Immature natural killer cell (primary cell): Measurements from ENCODE around the gene LAMC1. TPM values are rescaled to one million over a fixed set of nuclear protein-coding genes. Genes with fewer than 3 reads are reported as not detected.

Experiments
- DNase-seq, 3 donors: peaks; one replicate each; pipeline ENCODE4 v3.0.0; 2022; ENCODE audit warnings: mixed read lengths in 1 of 3
- H3K27ac Mint-ChIP-seq, 6 donors: one replicate each; pipeline ENCODE4 v1.8.0; 2020; ENCODE audit warnings: mixed read lengths in 6 of 6, mild to moderate bottlenecking in 5 of 6, inconsistent platforms in 4 of 6, moderate library complexity in 3 of 6
- H3K27me3 Mint-ChIP-seq, 3 donors: one replicate each; pipeline ENCODE4 v1.8.0; 2020 to 2021; ENCODE audit warnings: low read depth in 3 of 3, mild to moderate bottlenecking in 3 of 3, mixed read lengths in 3 of 3, moderate library complexity in 3 of 3, inconsistent platforms in 1 of 3
- H3K36me3 Mint-ChIP-seq, 3 donors: one replicate each; pipeline ENCODE4 v1.8.0; 2020; ENCODE audit warnings: mixed read lengths in 3 of 3, inconsistent platforms in 2 of 3, mild to moderate bottlenecking in 2 of 3
- H3K4me1 Mint-ChIP-seq, 2 donors: one replicate each; pipeline ENCODE4 v1.8.0; 2020; ENCODE audit warnings: inconsistent platforms in 2 of 2, mild to moderate bottlenecking in 2 of 2, mixed read lengths in 2 of 2, moderate library complexity in 1 of 2
- H3K4me3 Mint-ChIP-seq, 5 donors: one replicate each; pipeline ENCODE4 v1.8.0; 2020; ENCODE audit warnings: mild to moderate bottlenecking in 5 of 5, mixed read lengths in 5 of 5, inconsistent platforms in 3 of 5, moderate library complexity in 3 of 5
- H3K9me3 Mint-ChIP-seq, 6 donors: one replicate each; pipeline ENCODE4 v1.8.0; 2020; ENCODE audit warnings: mild to moderate bottlenecking in 6 of 6, mixed read lengths in 6 of 6, inconsistent platforms in 4 of 6, moderate library complexity in 3 of 6
- polyA plus RNA-seq, 3 donors: library from polyadenylated mRNA; unstranded; fragments of 300-500 nt; fragmentation: Illumina TruSeq; gene quantifications; one replicate each; pipeline ENCODE4 v1.2.3, GENCODE V29; 2021

The LAMC1 gene
- polyA plus RNA-seq, 3 donors from 2014 or later, result 0.19 TPM; not detected in 2

- Mint-ChIP-seq H3K27ac (no peak overlapping the region), H3K9me3 (peaks cover 0 to 3% (median 0%) of the 10 kb centered on the region in 6 donors), H3K4me1 (no peaks in the 10 kb centered on the region), H3K36me3 (no peaks in the 10 kb centered on the region), H3K4me3 (no peak overlapping the region), H3K27me3 (peaks cover 0 to 5% (median 0%) of the 10 kb centered on the region in 3 donors)
- DNase-seq, result no peak
Observed at GRCh38 chr1:183180218-183180617, 157.0 kb downstream of the LAMC1 start.

- H3K36me3 Mint-ChIP-seq, result no peaks in the 10 kb centered on the region
- no peaks in the 10 kb centered on the region for H3K4me1 Mint-ChIP-seq
- H3K9me3 Mint-ChIP-seq, result peaks cover 0 to 3% (median 0%) of the 10 kb centered on the region in 6 donors
- no peak overlapping the region for H3K27ac Mint-ChIP-seq
- DNase-seq, result no peak
- H3K27me3 Mint-ChIP-seq, result peaks cover 0 to 5% (median 0%) of the 10 kb centered on the region in 3 donors
- no peak overlapping the region for H3K4me3 Mint-ChIP-seq
Observed at GRCh38 chr1:183180634-183181056, 157.4 kb downstream of the LAMC1 start.

- Mint-ChIP-seq H3K27me3 (peaks cover 2 to 14% (median 4%) of the 10 kb centered on the region in 3 donors), H3K9me3 (peaks cover 0 to 3% (median 0%) of the 10 kb centered on the region in 6 donors), H3K4me1 (no peaks in the 10 kb centered on the region), H3K27ac (no peak within 1 kb of the TSS), H3K4me3 (no peak within 1 kb of the TSS), H3K36me3 (no peaks in the 10 kb centered on the region)
- no peak for DNase-seq
Observed at GRCh38 chr1:183185941-183186490, 162.8 kb downstream of the LAMC1 start, which contains the start of gene LAMC2. Gene LAMC2, plus strand, starts transcription at chr1:183186264. Its CDS starts 89 bp downstream, at chr1:183186353.

GRCh38 chr1:183186841-183187240, 163.6 kb downstream of the LAMC1 start:
- H3K27ac Mint-ChIP-seq, result no peak overlapping the region
- H3K4me3 Mint-ChIP-seq, result no peak overlapping the region
- H3K9me3 Mint-ChIP-seq, result peaks cover 0 to 3% (median 0%) of the 10 kb centered on the region in 6 donors
- no peak for DNase-seq
- peaks cover 2 to 17% (median 4%) of the 10 kb centered on the region in 3 donors for H3K27me3 Mint-ChIP-seq
- H3K4me1 Mint-ChIP-seq, result no peaks in the 10 kb centered on the region
- H3K36me3 Mint-ChIP-seq, result no peaks in the 10 kb centered on the region

GRCh38 chr1:183188240-183188639, 165.0 kb downstream of the LAMC1 start:
- no peak overlapping the region for H3K27ac Mint-ChIP-seq
- peaks cover 2 to 17% (median 4%) of the 10 kb centered on the region in 3 donors for H3K27me3 Mint-ChIP-seq
- H3K9me3 Mint-ChIP-seq, result peaks cover 0 to 2% (median 0%) of the 10 kb centered on the region in 6 donors
- DNase-seq, result no peak
- H3K36me3 Mint-ChIP-seq, result no peaks in the 10 kb centered on the region
- no peak overlapping the region for H3K4me3 Mint-ChIP-seq
- H3K4me1 Mint-ChIP-seq, result no peaks in the 10 kb centered on the region

- Mint-ChIP-seq H3K4me1 (peaks cover 3 to 12% of the 10 kb centered on the region in 2 donors), H3K9me3 (peaks cover 0 to 2% (median 0%) of the 10 kb centered on the region in 6 donors), H3K4me3 (no peak overlapping the region), H3K36me3 (no peaks in the 10 kb centered on the region), H3K27ac (no peak overlapping the region), H3K27me3 (peaks cover 0 to 15% (median 2%) of the 10 kb centered on the region in 3 donors)
- no peak for DNase-seq
Observed at GRCh38 chr1:183191833-183192232, 168.6 kb downstream of the LAMC1 start.

- Mint-ChIP-seq H3K27ac (no peak overlapping the region), H3K27me3 (peaks cover 0 to 5% (median 2%) of the 10 kb centered on the region in 3 donors), H3K4me3 (no peak overlapping the region), H3K36me3 (no peaks in the 10 kb centered on the region), H3K9me3 (peaks cover 0 to 3% (median 0%) of the 10 kb centered on the region in 6 donors), H3K4me1 (peaks cover 3 to 12% of the 10 kb centered on the region in 2 donors)
- DNase-seq, result no peak
Observed at GRCh38 chr1:183193963-183194525, 170.8 kb downstream of the LAMC1 start.

GRCh38 chr1:183194527-183195141, 171.4 kb downstream of the LAMC1 start:
- peaks cover 0 to 5% (median 0%) of the 10 kb centered on the region in 3 donors for H3K27me3 Mint-ChIP-seq
- no peaks in the 10 kb centered on the region for H3K36me3 Mint-ChIP-seq
- no peak overlapping the region for H3K27ac Mint-ChIP-seq
- peaks cover 0 to 3% (median 0%) of the 10 kb centered on the region in 6 donors for H3K9me3 Mint-ChIP-seq
- no peak overlapping the region for H3K4me3 Mint-ChIP-seq
- H3K4me1 Mint-ChIP-seq, result peaks cover 3 to 12% of the 10 kb centered on the region in 2 donors
- no peak for DNase-seq

GRCh38 chr1:183195142-183195574, 171.9 kb downstream of the LAMC1 start:
- Mint-ChIP-seq H3K9me3 (peaks cover 0 to 3% (median 0%) of the 10 kb centered on the region in 6 donors), H3K27me3 (peaks cover 0 to 6% (median 0%) of the 10 kb centered on the region in 3 donors), H3K36me3 (no peaks in the 10 kb centered on the region), H3K27ac (no peak overlapping the region), H3K4me3 (no peak overlapping the region), H3K4me1 (peaks cover 3 to 12% of the 10 kb centered on the region in 2 donors)
- no peak for DNase-seq

Other genes with a start within 250 kb of the LAMC1 start
- 1 to 10 TPM; 3.6 to 9.1 (median 4.8) TPM for gene NPL, start 233.6 kb upstream of the LAMC1 start, polyA plus RNA-seq
- 100 to 1,000 TPM in 1 of 3 donors, 10 to 100 TPM in 2; 71.0 to 102 (median 96.5) TPM for gene DHX9, start 184.1 kb upstream of the LAMC1 start, polyA plus RNA-seq
- gene SHCBP1L, start 70.3 kb upstream of the LAMC1 start, polyA plus RNA-seq, result not detected
- gene LAMC2, start 162.8 kb downstream of the LAMC1 start, polyA plus RNA-seq, result not detected